Measurements from ENCODE around the gene STT3B. TPM values are rescaled to one million over a fixed set of nuclear protein-coding genes. Genes with fewer than 3 reads are reported as not detected.

STT3B gene
- total and polyA plus RNA-seq, 2 of the 4 experiments (the other 2 are of a cell fraction) = 45.5 to 86.4 TPM

- H4K91ac ChIP-seq (ENCODE audit: insufficient read depth, low read depth, low read length) = no peak overlapping the region
- POLR2A ChIA-PET (ENCODE audit: unreplicated experiment) = no interaction called here
- no peak overlapping the region for H2BK5ac ChIP-seq (ENCODE audit: low read depth, low read length, poor library complexity, severe bottlenecking)
- dilution Hi-C loops (cut with HindIII; ENCODE audit: low sequenced_read_pairs, unreplicated experiment) (no loop called here), intact Hi-C loops (cut with micrococcal nuclease) (no loop called here), in situ Hi-C loops (cut with MboI; ENCODE audit: low sequenced_read_pairs) (no loop called here)
- no peak for TF ChIP-seq CEBPB (IDR thresholded peaks at IDR 0.05; ENCODE audit: low read depth, low read length)
- TF ChIP-seq FOS (IDR thresholded peaks at IDR 0.05; ENCODE audit: low read depth, low read length) = no peak
- TF ChIP-seq RFX5 (IDR thresholded peaks at IDR 0.05; ENCODE audit: low read depth, low read length) = no peak
- TF ChIP-seq, protein P1, sequence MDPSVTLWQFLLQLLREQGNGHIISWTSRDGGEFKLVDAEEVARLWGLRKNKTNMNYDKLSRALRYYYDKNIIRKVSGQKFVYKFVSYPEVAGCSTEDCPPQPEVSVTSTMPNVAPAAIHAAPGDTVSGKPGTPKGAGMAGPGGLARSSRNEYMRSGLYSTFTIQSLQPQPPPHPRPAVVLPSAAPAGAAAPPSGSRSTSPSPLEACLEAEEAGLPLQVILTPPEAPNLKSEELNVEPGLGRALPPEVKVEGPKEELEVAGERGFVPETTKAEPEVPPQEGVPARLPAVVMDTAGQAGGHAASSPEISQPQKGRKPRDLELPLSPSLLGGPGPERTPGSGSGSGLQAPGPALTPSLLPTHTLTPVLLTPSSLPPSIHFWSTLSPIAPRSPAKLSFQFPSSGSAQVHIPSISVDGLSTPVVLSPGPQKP (IDR thresholded peaks at IDR 0.05; ENCODE audit: borderline replicate concordance, low read depth, low read length) = no peak
- TF ChIP-seq CHD1 (IDR thresholded peaks at IDR 0.05; ENCODE audit: low read depth, low read length) = no peak
- TF ChIP-seq, protein P2, sequence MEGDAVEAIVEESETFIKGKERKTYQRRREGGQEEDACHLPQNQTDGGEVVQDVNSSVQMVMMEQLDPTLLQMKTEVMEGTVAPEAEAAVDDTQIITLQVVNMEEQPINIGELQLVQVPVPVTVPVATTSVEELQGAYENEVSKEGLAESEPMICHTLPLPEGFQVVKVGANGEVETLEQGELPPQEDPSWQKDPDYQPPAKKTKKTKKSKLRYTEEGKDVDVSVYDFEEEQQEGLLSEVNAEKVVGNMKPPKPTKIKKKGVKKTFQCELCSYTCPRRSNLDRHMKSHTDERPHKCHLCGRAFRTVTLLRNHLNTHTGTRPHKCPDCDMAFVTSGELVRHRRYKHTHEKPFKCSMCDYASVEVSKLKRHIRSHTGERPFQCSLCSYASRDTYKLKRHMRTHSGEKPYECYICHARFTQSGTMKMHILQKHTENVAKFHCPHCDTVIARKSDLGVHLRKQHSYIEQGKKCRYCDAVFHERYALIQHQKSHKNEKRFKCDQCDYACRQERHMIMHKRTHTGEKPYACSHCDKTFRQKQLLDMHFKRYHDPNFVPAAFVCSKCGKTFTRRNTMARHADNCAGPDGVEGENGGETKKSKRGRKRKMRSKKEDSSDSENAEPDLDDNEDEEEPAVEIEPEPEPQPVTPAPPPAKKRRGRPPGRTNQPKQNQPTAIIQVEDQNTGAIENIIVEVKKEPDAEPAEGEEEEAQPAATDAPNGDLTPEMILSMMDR (conservative IDR thresholded peaks at IDR 0.05; ENCODE audit: low read depth, low read length) = no peak
- no peak for TF ChIP-seq BHLHE40 (IDR thresholded peaks at IDR 0.05; ENCODE audit: low read depth, low read length)
- H3K4me1 ChIP-seq (ENCODE audit: control insufficient read depth, insufficient read depth, low read length) = no peaks in the 10 kb centered on the region
- H2AFZ ChIP-seq (replicated peaks; ENCODE audit: low read length, poor library complexity) = no peak overlapping the region
- H3K23ac ChIP-seq (ENCODE audit: low read depth, low read length) = no peak overlapping the region
- H3K9me1 ChIP-seq (ENCODE audit: insufficient read depth, low read length) = peaks cover 3% of the 10 kb centered on the region
- peaks cover 20 to 43% of the 10 kb centered on the region in 2 experiments for H3K79me1 ChIP-seq (ENCODE audit: low read depth in 1 of 2, low read length in 2 of 2)
- no peak overlapping the region for H3K4me3 ChIP-seq (ENCODE audit: insufficient read depth, low read depth, low read length)
- BruUV-seq (replicated peaks) = no TSS peak
- no peak overlapping the region for H3K56ac ChIP-seq (ENCODE audit: extremely low read depth, insufficient read depth, low read length)
- H3K27ac ChIP-seq (ENCODE audit: insufficient read depth, low read length) = no peak overlapping the region
- no peak overlapping the region for H3K18ac ChIP-seq (ENCODE audit: low read depth, low read length)
- WGBS, 2 experiments (ENCODE audit: extremely low coverage in 2 of 2, insufficient read length in 1 of 2) = 69 to 100% methylated on average over 1 to 2 of the region's 3 CpGs
- peaks cover 38% of the 10 kb centered on the region for H4K20me1 ChIP-seq (ENCODE audit: insufficient read depth, low read length)
- no peak overlapping the region for H2BK15ac ChIP-seq (ENCODE audit: low read depth, low read length)
- ATAC-seq (ENCODE audit: low read depth) (no peak), DNase-seq (no peak)
- H3K14ac ChIP-seq (replicated peaks; ENCODE audit: low read depth, low read length) = no peak overlapping the region
- H3K9me3 ChIP-seq (ENCODE audit: control insufficient read depth, insufficient read depth, low read length) = no peaks in the 10 kb centered on the region
- no peak overlapping the region for H4K5ac ChIP-seq (ENCODE audit: low read depth, low read length)
- H2BK20ac ChIP-seq (ENCODE audit: low read depth, low read length) = no peak overlapping the region
- H4K8ac ChIP-seq (ENCODE audit: low read depth in 2 of 2, low read length in 2 of 2) = no peak overlapping the region
- no peaks in the 10 kb centered on the region for H3K27me3 ChIP-seq (ENCODE audit: control insufficient read depth, insufficient read depth, low read length)
- H2AK9ac ChIP-seq (replicated peaks; ENCODE audit: low read depth, low read length, poor library complexity) = no peak overlapping the region
- no peak overlapping the region for H3K4ac ChIP-seq (ENCODE audit: low read depth, low read length)
- H2BK120ac ChIP-seq (ENCODE audit: low read depth, low read length) = no peak overlapping the region
- H3K36me3 ChIP-seq (ENCODE audit: control insufficient read depth, insufficient read depth, low read length) = no peaks in the 10 kb centered on the region
- no peak overlapping the region for H3K4me2 ChIP-seq (ENCODE audit: low read depth, low read length)
- no peak overlapping the region for H3K9ac ChIP-seq (ENCODE audit: low read depth, low read length)
- CTCF ChIA-PET = no interaction called here
- no peak overlapping the region for H2AK5ac ChIP-seq (ENCODE audit: low read depth, low read length)
These were observed 40.5 kb downstream of the STT3B start for GRCh38 chr3:31573036-31573779.
